Stimulated activated CD4-positive, alpha-beta T cell treated with anti-CD3 and anti-CD28 coated beads, TNF-alpha, amount 100 ng/mL, for 24 hours (primary cell): ENCODE measurements around the gene ZNF839.
"Not testable (repeated sequence)": the region's sequence is repeated elsewhere in the genome, so short reads cannot be mapped to it uniquely, and the experiment has no call there.

Source experiments
- DNase-seq, 3 experiments: peaks; one replicate each; pipeline ENCODE4 v3.0.0-alpha.2; 2020; ENCODE audit warnings: low read depth in 3 of 3

ZNF839 gene

GRCh38 chr14:102341566-102341965 is 22.0 kb downstream of the ZNF839 start:
- DNase-seq = no peak

- no peak for DNase-seq
Measured at GRCh38 chr14:102342238-102342637, 22.7 kb downstream of the ZNF839 start.

- no peak for DNase-seq
Measured at GRCh38 chr14:102344084-102344483, 24.5 kb downstream of the ZNF839 start.

GRCh38 chr14:102344485-102344884 is 24.9 kb downstream of the ZNF839 start:
- no peak for DNase-seq

- no peak for DNase-seq
Measured at GRCh38 chr14:102345232-102345631, 25.7 kb downstream of the ZNF839 start.

DNA sequence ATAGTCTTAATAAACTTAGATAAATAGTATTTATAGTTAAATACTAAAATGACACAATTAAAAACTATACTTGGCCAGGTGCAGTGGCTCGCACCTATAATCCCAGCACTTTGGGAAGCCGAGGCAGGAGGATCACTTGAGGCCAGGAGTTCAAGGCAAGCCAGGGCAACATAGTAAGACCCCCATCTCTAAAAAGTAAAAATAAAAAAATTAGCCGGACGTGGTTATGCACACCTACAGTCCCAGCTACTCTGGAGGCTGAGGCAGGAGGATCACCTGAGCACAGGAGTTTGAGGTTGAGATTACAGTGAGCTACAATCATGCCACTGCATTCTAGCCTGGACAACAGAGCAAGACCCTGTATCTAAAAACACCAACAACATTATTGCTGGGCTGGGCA is 27.1 kb downstream of the ZNF839 start:
- DNase-seq = no peak

- no peak for DNase-seq
Measured at GRCh38 chr14:102348376-102348775, 28.8 kb downstream of the ZNF839 start.

GRCh38 chr14:102351023-102351422 is 31.5 kb downstream of the ZNF839 start:
- DNase-seq = no peak

GRCh38 chr14:102351593-102351992 is 32.0 kb downstream of the ZNF839 start:
- DNase-seq = not testable (repeated sequence)

DNA sequence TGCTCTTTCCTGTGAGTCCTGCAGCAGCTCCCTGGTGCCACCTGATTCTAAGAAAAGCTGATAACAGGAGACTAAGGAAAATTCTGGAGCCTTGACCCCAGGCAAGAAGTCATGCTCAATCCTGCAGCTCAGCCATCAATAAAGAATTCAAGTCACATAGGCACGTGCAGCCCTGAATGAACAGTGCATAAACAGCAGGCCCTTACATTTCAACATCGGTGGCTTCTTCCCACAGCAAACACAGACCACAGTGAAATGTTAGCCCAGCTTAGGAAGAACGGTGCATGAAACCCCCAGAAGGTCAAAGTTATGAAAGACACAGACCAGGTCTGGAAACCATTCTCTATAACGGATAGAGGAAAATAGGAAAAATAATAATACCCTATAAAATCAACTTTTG is 32.7 kb downstream of the ZNF839 start:
- DNase-seq = no peak

- no peak for DNase-seq
Measured at GRCh38 chr14:102353126-102353619, 33.6 kb downstream of the ZNF839 start.

- no peak for DNase-seq
Measured at GRCh38 chr14:102356280-102356679, 36.7 kb downstream of the ZNF839 start.

GRCh38 chr14:102359341-102359740 is 39.8 kb downstream of the ZNF839 start:
- no peak for DNase-seq

DNA sequence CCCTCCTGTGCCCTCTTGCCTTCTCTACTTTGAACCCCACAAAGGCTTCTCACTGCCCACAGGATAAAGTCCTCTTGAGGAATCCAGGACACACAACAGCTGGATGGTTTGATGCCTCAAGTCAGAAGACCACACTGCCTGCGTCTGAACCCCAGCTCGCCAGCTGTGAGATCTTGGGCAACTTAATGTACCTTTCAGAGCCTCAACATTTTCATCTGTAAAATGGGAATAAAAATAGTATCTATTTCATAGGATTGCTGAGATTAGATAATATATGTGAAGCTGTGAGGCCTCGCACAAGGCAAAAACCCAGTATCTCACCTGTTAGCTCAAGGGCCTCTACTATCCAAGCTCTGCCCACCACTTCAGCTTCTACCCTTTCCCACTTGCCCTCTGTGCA is 40.8 kb downstream of the ZNF839 start:
- no peak for DNase-seq

- DNase-seq = peak; percentile 41 to 58 (median 52)
Measured at GRCh38 chr14:102362084-102362483, 42.5 kb downstream of the ZNF839 start.

DNA sequence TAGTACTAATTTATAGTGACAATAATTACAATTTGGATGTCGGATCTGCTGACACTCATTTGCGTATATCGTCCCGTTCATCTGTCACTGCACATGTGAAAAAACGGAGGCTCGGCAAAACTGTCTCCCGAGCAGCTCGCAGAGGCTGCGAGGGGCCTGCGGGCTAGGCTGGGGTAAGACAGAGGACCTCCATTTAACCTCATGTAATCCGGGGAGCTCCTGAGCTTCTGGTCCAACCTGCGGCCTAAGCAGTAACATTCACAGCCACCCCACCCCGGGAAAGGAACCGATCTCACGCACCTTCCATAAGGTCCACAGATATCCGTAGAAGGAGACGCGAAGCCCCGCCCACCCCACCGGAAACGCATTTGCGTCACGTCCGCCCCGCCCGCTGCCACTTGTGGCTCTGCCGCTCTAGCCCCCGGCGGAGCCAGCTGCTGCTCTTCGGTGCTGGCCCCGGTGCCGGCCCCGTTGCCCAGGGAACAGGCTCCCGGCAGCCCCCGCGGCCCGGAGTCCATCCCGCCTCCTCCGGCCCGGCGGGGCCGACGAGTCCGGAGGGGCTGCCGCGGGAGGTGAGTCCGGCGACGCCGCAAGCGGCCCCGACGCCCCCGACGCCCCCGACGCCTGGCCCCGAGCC is 43.1 kb downstream of the ZNF839 start, which contains the start of the genes CINP and TECPR2:
Gene CINP (minus strand): TSS at position 346 of the 637 bp plus-strand sequence. CDS start 39 bp downstream, at position 307.
Gene TECPR2 (plus strand): TSS at position 397 of the 637 bp plus-strand sequence. CDS start 13,781 bp downstream, outside the sequence.
- peak; percentile 95 to 99 (median 96) for DNase-seq

GRCh38 chr14:102363182-102363943 is 43.8 kb downstream of the ZNF839 start:
- peak in 1 of 3 experiments; percentile 32 for DNase-seq

DNA sequence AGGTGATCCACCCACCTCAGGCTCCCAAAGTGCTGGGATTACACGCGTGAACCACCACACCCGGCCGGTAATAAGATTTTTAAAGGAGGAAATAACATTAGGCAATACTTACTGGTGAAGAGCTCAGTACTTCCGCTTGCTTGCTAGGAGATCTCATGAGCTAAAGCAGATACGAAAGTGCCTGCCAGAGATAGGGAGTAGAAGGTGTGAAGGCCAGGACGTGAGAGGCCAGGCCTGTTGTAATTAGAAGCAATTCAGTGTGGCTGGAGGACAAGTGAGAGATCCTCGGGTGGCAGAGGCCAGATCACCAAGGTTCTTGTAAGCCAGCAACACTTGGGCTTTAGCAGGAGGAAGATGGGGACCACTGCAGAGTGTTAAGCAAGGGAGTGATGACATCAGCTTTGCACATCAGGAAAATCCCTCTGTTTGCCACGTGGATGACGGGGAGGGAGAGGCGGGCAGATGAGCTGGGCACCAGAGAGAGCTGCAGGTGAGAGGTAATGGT is 50.8 kb downstream of the ZNF839 start:
- DNase-seq = no peak

- DNase-seq = no peak
Measured at GRCh38 chr14:102371361-102371760, 51.8 kb downstream of the ZNF839 start.

DNA sequence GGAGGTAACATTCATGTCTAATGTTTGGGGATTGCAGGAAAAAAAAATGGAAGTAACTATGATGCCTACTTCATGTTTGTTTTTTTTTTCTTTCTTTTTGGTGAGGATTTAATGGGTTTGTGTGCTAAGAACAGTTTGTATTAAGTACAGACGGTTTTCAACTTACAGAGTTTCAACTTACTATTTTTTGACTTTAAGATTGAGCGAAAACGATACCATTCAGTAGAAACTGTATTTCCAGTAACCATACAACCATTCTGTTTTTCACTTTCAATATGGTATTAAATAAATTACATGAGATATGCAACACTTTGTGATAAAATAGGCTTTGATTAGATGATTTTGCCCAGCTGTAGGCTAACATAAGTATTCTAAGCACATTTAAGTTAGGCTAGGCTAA is 53.6 kb downstream of the ZNF839 start:
- DNase-seq = no peak

- DNase-seq = no peak
Measured at GRCh38 chr14:102374264-102374663, 54.7 kb downstream of the ZNF839 start.

- no peak for DNase-seq
Measured at GRCh38 chr14:102375119-102375518, 55.6 kb downstream of the ZNF839 start.

DNA sequence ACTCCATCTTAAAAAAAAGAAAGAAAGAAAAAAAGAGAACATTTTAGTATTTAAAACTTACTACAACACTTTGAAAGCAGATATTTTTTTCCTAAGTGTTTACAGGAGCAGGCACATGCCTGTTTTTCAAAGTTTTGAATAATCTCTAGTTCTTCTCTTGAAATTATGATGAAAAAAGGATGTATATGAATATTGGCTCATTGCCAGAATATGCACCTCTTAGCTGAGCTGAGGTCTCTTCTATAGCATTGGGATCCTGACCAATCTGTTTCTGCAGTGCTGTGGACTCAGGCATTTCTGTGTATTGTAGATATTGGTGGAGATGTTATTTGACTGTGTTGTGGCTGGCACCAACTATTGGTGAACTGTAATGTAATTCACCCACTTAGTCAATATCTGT is 58.1 kb downstream of the ZNF839 start:
- DNase-seq = no peak
